ENCODE results near the gene PACRG. TPM values are rescaled to one million over a fixed set of nuclear protein-coding genes. Genes with fewer than 3 reads are reported as not detected.

Gene PACRG
- total RNA-seq, 1 experiment from 2014 or later = not detected

- TF ChIP-seq CTCF (IDR thresholded peaks at IDR 0.05; ENCODE audit: insufficient read depth in 1 of 2, low read depth in 1 of 2, low read length in 1 of 2, severe bottlenecking in 1 of 2, unreplicated experiment in 1 of 2) = no peak
- Histone ChIP-seq H3K4me1 (peaks cover 17% of the 10 kb centered on the region; the same call in 1 of the 2 replicates), H3K9me3 (no peaks in the 10 kb centered on the region), H3K27me3 (replicated peaks; ENCODE audit: control insufficient read depth, insufficient read depth, low read length) (no peaks in the 10 kb centered on the region), H3K36me3 (ENCODE audit: control insufficient read depth, insufficient read depth, low read length) (no peaks in the 10 kb centered on the region), H3K4me3 (ENCODE audit: low read depth, low read length) (no peak overlapping the region)
- Mint-ChIP-seq H3K27me3 (ENCODE audit: insufficient read depth, unreplicated experiment) (no peaks in the 10 kb centered on the region), H3K9me3 (ENCODE audit: unreplicated experiment) (no peaks in the 10 kb centered on the region), H3K4me3 (ENCODE audit: unreplicated experiment) (no peak overlapping the region), H3K36me3 (ENCODE audit: insufficient read depth, unreplicated experiment) (no peaks in the 10 kb centered on the region), H3K27ac (ENCODE audit: unreplicated experiment) (no peak overlapping the region), H3K4me1 (ENCODE audit: low read depth, unreplicated experiment) (peaks cover 13% of the 10 kb centered on the region)
- intact Hi-C loops (cut with micrococcal nuclease; ENCODE audit: unreplicated experiment) = no loop called here
- ChIA-PET CTCF (no interaction called here), POLR2A (no interaction called here)
- DNase-seq = no peak
- BruUV-seq (replicated peaks) = no TSS peak
Measured at GRCh38 chr6:163321717-163322116, 593.9 kb downstream of the PACRG start.

DNA sequence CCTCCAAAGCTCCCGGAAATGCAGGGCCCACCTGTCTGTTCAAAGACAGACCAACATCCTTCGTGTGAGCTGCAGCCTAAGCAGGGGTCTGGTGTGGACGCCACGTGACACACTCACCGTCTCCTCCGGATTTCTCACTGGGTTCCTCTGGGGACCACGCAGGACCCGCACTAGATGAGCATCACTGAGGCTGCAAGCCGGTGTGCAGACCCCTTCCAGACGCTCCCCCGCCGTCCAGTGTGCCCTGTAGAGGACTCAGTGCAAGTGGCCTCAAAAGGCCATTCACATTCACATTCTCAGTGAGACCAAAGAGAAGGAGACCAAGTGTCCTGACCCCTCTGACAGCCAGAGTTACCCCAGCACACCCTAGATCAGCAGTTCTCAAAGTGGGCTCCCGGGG lies 595.5 kb downstream of the PACRG start:
- Mint-ChIP-seq H3K27me3 (ENCODE audit: insufficient read depth, unreplicated experiment) (no peaks in the 10 kb centered on the region), H3K36me3 (ENCODE audit: insufficient read depth, unreplicated experiment) (no peaks in the 10 kb centered on the region), H3K27ac (ENCODE audit: unreplicated experiment) (no peak overlapping the region), H3K4me3 (ENCODE audit: unreplicated experiment) (no peak overlapping the region), H3K9me3 (ENCODE audit: unreplicated experiment) (no peaks in the 10 kb centered on the region), H3K4me1 (ENCODE audit: low read depth, unreplicated experiment) (peaks cover 13% of the 10 kb centered on the region)
- Histone ChIP-seq H3K36me3 (ENCODE audit: control insufficient read depth, insufficient read depth, low read length) (no peaks in the 10 kb centered on the region), H3K4me1 (peaks cover 17% of the 10 kb centered on the region; the same call in 1 of the 2 replicates), H3K27me3 (replicated peaks; ENCODE audit: control insufficient read depth, insufficient read depth, low read length) (no peaks in the 10 kb centered on the region), H3K4me3 (ENCODE audit: low read depth, low read length) (no peak overlapping the region), H3K9me3 (no peaks in the 10 kb centered on the region)
- ChIA-PET POLR2A (no interaction called here), CTCF (no interaction called here)
- no TSS peak for BruUV-seq (replicated peaks)
- DNase-seq = no peak
- intact Hi-C loops (cut with micrococcal nuclease; ENCODE audit: unreplicated experiment) = no loop called here
- no peak for TF ChIP-seq CTCF (IDR thresholded peaks at IDR 0.05; ENCODE audit: insufficient read depth in 1 of 2, low read depth in 1 of 2, low read length in 1 of 2, severe bottlenecking in 1 of 2, unreplicated experiment in 1 of 2)

DNA sequence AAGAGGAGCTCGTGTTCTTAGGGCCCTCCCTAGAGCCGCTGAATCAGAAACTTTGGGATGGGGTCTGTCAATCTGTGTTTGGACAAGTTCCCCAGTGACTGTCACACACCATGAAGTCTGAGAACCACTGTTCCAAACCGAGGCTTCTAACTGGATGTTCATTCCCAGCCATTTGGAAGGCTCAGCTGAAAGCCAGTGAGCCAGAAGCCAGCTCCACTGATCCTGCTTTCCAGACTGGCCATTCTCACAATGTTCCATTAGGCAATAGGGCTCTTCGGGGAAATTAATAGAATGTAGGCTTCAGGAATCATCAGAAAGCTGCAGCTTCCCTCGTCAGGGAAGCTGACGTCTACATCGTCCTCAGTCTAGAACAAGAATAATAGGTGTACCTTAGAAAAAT lies 595.9 kb downstream of the PACRG start:
- CTCF ChIA-PET = no interaction called here
- peaks cover 17% of the 10 kb centered on the region; the same call in 1 of the 2 replicates for H3K4me1 ChIP-seq
- no peak for TF ChIP-seq CTCF (IDR thresholded peaks at IDR 0.05; ENCODE audit: insufficient read depth in 1 of 2, low read depth in 1 of 2, low read length in 1 of 2, severe bottlenecking in 1 of 2, unreplicated experiment in 1 of 2)
- H3K36me3 ChIP-seq (ENCODE audit: control insufficient read depth, insufficient read depth, low read length) = no peaks in the 10 kb centered on the region
- POLR2A ChIA-PET = no interaction called here
- DNase-seq = peak in 1 of 2 experiments; percentile 4
- Mint-ChIP-seq H3K27me3 (ENCODE audit: insufficient read depth, unreplicated experiment) (no peaks in the 10 kb centered on the region), H3K36me3 (ENCODE audit: insufficient read depth, unreplicated experiment) (no peaks in the 10 kb centered on the region), H3K27ac (ENCODE audit: unreplicated experiment) (no peak overlapping the region), H3K9me3 (ENCODE audit: unreplicated experiment) (no peaks in the 10 kb centered on the region), H3K4me1 (ENCODE audit: low read depth, unreplicated experiment) (peaks cover 13% of the 10 kb centered on the region), H3K4me3 (ENCODE audit: unreplicated experiment) (no peak overlapping the region)
- no TSS peak for BruUV-seq (replicated peaks)
- intact Hi-C loops (cut with micrococcal nuclease; ENCODE audit: unreplicated experiment) = loop anchor here (1.0 kb wide), 2 partner anchors 88 to 93 kb away; no protein-coding TSS in a partner anchor
- H3K27me3 ChIP-seq (replicated peaks; ENCODE audit: control insufficient read depth, insufficient read depth, low read length) = no peaks in the 10 kb centered on the region
- H3K9me3 ChIP-seq = no peaks in the 10 kb centered on the region
- no peak overlapping the region for H3K4me3 ChIP-seq (ENCODE audit: low read depth, low read length)

All from Caco-2 (cell line).